HCT116 (cell line): ENCODE measurements around the gene LRRC3. TPM values are rescaled to one million over a fixed set of nuclear protein-coding genes. Genes with fewer than 3 reads are reported as not detected.

ENCODE experiments used
- ATAC-seq: fragments of 200-7000 bp; cut with Tn5 transposase; 2 replicates; pipeline ENCODE4 v1.9.1; 2020; ENCODE audit warnings: mild to moderate bottlenecking, moderate library complexity
- BruUV-seq: library from RNA; stranded (reverse); fragments of 400-500 nt; replicated peaks from 2 replicates; lab custom pipeline; 2021; lab: Mats Ljungman, UMichigan
- CTCF ChIA-PET: fragments of 300-600 bp; sonication (Branson Sonifier 250); formaldehyde crosslinking; loops from one replicate; lab custom pipeline; 2021; ENCODE audit warnings: antibody characterized with exemption; lab: Charles Lee
- POLR2A ChIA-PET: fragments of 300-600, 350-600 bp; sonication (Branson Sonifier 250); formaldehyde crosslinking; loops from one replicate; lab custom pipeline; 2021; ENCODE audit warnings: antibody characterized with exemption; lab: Charles Lee
- RAD21 ChIA-PET, 2 experiments: fragments of 300-600 bp; sonication (Branson Sonifier 250); formaldehyde crosslinking; loops; one replicate each; lab custom pipeline; 2023; ENCODE audit warnings: low total read pairs in 2 of 2; ENCODE audit not compliant: uncharacterized antibody in 2 of 2, unreplicated experiment in 2 of 2, low non-redundant PET in 1 of 2; lab: Charles Lee
- DNase-seq: peaks from one replicate; pipeline ENCODE4 v3.0.0-alpha.2; 2010; ENCODE audit warnings: low read depth, low spot score
- H2AFZ ChIP-seq: fragments of 200-600 bp; shearing (Covaris generic), sonication (generic); 2 replicates; pipeline ENCODE4 v1.6.1; 2017; ENCODE audit warnings: low read depth, mixed run types, mixed read lengths, antibody characterized with exemption, low read length; ENCODE audit not compliant: poor library complexity, severe bottlenecking
- H3K27ac ChIP-seq: 2 replicates; pipeline ENCODE4 v1.5.1; 2012; ENCODE audit warnings: low read depth, low read length
- H3K27me3 ChIP-seq: fragments of 200-600 bp; sonication (generic); 2 replicates; pipeline ENCODE4 v1.6.1; 2016; ENCODE audit warnings: mixed run types, low read length, mixed read lengths; ENCODE audit not compliant: insufficient read depth
- H3K36me3 ChIP-seq, 2 experiments: fragments of 200-500 bp in 1 of 2; fragments of 200-600 bp in 1 of 2; sonication (Bioruptor generic) in 1 of 2; sonication (generic) in 1 of 2; 2 replicates each; pipeline versions ENCODE4 v1.5.1 to v1.6.1; 2014 to 2016; ENCODE audit warnings: low read length in 2 of 2, inconsistent platforms in 1 of 2, mixed read lengths in 1 of 2, mixed run types in 1 of 2; ENCODE audit not compliant: insufficient read depth in 2 of 2, control insufficient read depth in 1 of 2
- H3K4me1 ChIP-seq, 2 experiments: fragments of 200-600 bp in 1 of 2; sonication (generic) in 1 of 2; 2 replicates each; pipeline versions ENCODE4 v1.5.1 to v1.6.1; 2012 to 2017; ENCODE audit warnings: low read length in 2 of 2, inconsistent platforms in 1 of 2, mild to moderate bottlenecking in 1 of 2, mixed read lengths in 1 of 2, mixed run types in 1 of 2, moderate library complexity in 1 of 2; ENCODE audit not compliant: insufficient read depth in 2 of 2, control insufficient read depth in 1 of 2
- H3K4me2 ChIP-seq: fragments of 200-600 bp; sonication (generic); 2 replicates; pipeline ENCODE4 v1.6.1; 2017; ENCODE audit warnings: mixed run types, low read length, mixed read lengths
- H3K4me3 ChIP-seq, 2 experiments: fragments of 200-600 bp in 1 of 2; sonication (generic) in 1 of 2; replicated peaks in 1 of 2; 2 replicates each; pipeline ENCODE4 v1.5.1; 2011 to 2016; ENCODE audit warnings: low read length in 2 of 2, control low read depth in 1 of 2, low read depth in 1 of 2, mild to moderate bottlenecking in 1 of 2, mixed read lengths in 1 of 2, mixed run types in 1 of 2
- H3K79me2 ChIP-seq: fragments of 200-600 bp; sonication (generic); 2 replicates; pipeline ENCODE4 v1.6.1; 2017; ENCODE audit warnings: mild to moderate bottlenecking, mixed run types, low read length, moderate library complexity, mixed read lengths; ENCODE audit not compliant: insufficient read depth
- H3K9ac ChIP-seq: fragments of 200-600 bp; sonication (generic); 2 replicates; pipeline ENCODE4 v1.6.1; 2016; ENCODE audit warnings: low read length, mixed read lengths
- H3K9me2 ChIP-seq: fragments of 200-600 bp; sonication (generic), shearing (Covaris generic); 2 replicates; pipeline ENCODE4 v1.6.1; 2017; ENCODE audit warnings: mixed run types, mild to moderate bottlenecking, moderate library complexity; ENCODE audit not compliant: insufficient read depth
- H3K9me3 ChIP-seq, 2 experiments: fragments of 200-500 bp in 1 of 2; fragments of 200-600 bp in 1 of 2; sonication (Bioruptor generic) in 1 of 2; sonication (generic) in 1 of 2; 2 replicates each; pipeline ENCODE4 v1.6.1; 2014 to 2017; ENCODE audit warnings: low read length in 2 of 2, mixed read lengths in 2 of 2, inconsistent platforms in 1 of 2, low read depth in 1 of 2, mild to moderate bottlenecking in 1 of 2, mixed run types in 1 of 2, moderate library complexity in 1 of 2; ENCODE audit not compliant: control insufficient read depth in 1 of 2, insufficient read depth in 1 of 2
- H4K20me1 ChIP-seq: fragments of 200-600 bp; sonication (generic), shearing (Covaris generic); 2 replicates; pipeline ENCODE4 v1.6.1; 2017; ENCODE audit warnings: mixed run types, mild to moderate bottlenecking, moderate library complexity; ENCODE audit not compliant: insufficient read depth
- CBX3 ChIP-seq: IDR thresholded peaks from 2 replicates; pipeline ENCODE4 v1.6.1; 2012; ENCODE audit warnings: low read depth
- CEBPB ChIP-seq: IDR thresholded peaks from 2 replicates; pipeline ENCODE4 v1.6.1; 2012; ENCODE audit warnings: low read depth
- ELF1 ChIP-seq: IDR thresholded peaks from 2 replicates; pipeline ENCODE4 v1.6.1; 2012; ENCODE audit warnings: low read depth, borderline replicate concordance
- EZH2phosphoT487 ChIP-seq: fragments of 200-600 bp; IDR thresholded peaks from 2 replicates; pipeline ENCODE4 v1.6.1; 2018; ENCODE audit warnings: antibody characterized with exemption, borderline replicate concordance
- POLR2AphosphoS5 ChIP-seq: IDR thresholded peaks from 2 replicates; pipeline ENCODE4 v1.6.1; 2011; ENCODE audit warnings: mild to moderate bottlenecking, low read depth, low read length, moderate library complexity
- RAD21 ChIP-seq: IDR thresholded peaks from 2 replicates; pipeline ENCODE4 v1.6.1; 2012; ENCODE audit warnings: low read depth, mild to moderate bottlenecking
- TCF7L2 ChIP-seq: IDR thresholded peaks from 2 replicates; pipeline ENCODE4 v1.7.0; 2011; ENCODE audit warnings: borderline replicate concordance, inconsistent platforms; ENCODE audit not compliant: insufficient read depth, insufficient read length; ENCODE audit errors: extremely low read depth
- ZFX ChIP-seq: fragments of 450-650 bp; IDR thresholded peaks from 2 replicates; pipeline ENCODE4 v1.6.1; 2017
- ZNF274 ChIP-seq: fragments of 200-500 bp; sonication (Bioruptor generic); IDR thresholded peaks from 2 replicates; pipeline ENCODE4 v1.6.1; 2014; ENCODE audit warnings: mild to moderate bottlenecking, low read depth, low read length, inconsistent platforms
- intact Hi-C: fragments of 100-400 bp; cut with micrococcal nuclease; formaldehyde crosslinking; loops from 2 replicates; pipeline ENCODE4 v1.10.0; 2022
- total RNA-seq: library from RNA; stranded (reverse); gene quantifications from one replicate; pipeline ENCODE4 v1.2.1, GENCODE V29; 2021; ENCODE audit not compliant: unreplicated experiment

Gene LRRC3
- total RNA-seq, 1 experiment from 2014 or later, result 7.5 TPM

DNA sequence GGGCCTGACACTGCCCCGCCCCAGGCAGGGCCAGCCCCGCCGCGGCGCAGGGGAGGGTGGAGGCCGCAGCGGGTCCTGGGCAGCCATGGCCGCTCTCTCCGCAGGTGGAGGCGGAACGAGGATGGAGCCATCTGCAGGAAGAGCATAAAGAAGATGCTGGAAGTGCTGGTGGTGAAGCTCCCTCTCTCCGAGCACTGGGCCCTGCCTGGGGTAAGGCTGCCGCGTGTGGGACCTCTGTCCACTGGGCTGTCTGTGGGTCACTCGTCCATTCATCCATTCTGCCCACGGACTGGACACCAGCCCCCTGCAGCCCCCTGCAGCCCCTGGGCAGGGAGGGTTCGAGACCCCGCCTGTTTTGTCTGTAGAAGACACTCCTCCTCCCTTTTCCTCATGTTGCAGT lies 18.4 kb upstream of the LRRC3 start:
- CTCF ChIA-PET, result no interaction called here
- Histone ChIP-seq H3K36me3 (peaks cover 2 to 16% of the 10 kb centered on the region in 2 experiments; a peak in 3 of 4 replicates), H3K27me3 (no peaks in the 10 kb centered on the region), H3K9me2 (no peaks in the 10 kb centered on the region), H3K4me1 (no peaks in the 10 kb centered on the region)
- TF ChIP-seq ZFX (no peak), ZNF274 (no peak), RAD21 (no peak), CEBPB (no peak), POLR2AphosphoS5 (no peak)
- TF ChIP-seq, all 23 proteins: peak for 0
- no peak overlapping the region for H3K27ac ChIP-seq
- no peak overlapping the region for H2AFZ ChIP-seq
- ChIA-PET POLR2A (no interaction called here), RAD21 (no interaction called here)
- no peak overlapping the region for H3K4me3 ChIP-seq
- H3K9ac ChIP-seq, result no peak overlapping the region
- intact Hi-C loops, result no loop called here
- no TSS peak for BruUV-seq
- peaks cover 17% of the 10 kb centered on the region for H3K79me2 ChIP-seq
- DNase-seq (no peak), ATAC-seq (no peak)
- no peak overlapping the region for H3K4me2 ChIP-seq
- no peaks in the 10 kb centered on the region for H3K9me3 ChIP-seq
- no peaks in the 10 kb centered on the region for H4K20me1 ChIP-seq

DNA sequence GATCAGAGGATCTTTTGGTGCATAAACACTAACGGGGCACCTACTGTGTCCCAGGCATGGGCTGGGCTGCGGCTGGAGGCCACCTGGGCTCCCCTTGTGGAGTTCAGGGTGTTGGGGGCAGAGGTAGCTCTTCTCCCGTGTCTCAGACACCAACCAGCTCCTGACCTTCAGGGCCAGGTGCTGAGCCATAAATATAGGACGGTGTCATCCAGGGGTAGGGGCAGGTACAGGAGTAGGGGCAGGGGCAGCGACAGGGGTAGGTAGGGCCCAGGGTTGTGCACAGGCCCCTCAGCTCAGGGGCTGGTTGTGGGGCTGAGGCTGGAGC lies 18.0 kb upstream of the LRRC3 start:
- H3K9me3 ChIP-seq, result no peaks in the 10 kb centered on the region
- ATAC-seq (no peak), DNase-seq (no peak)
- RAD21 ChIA-PET, result no interaction called here
- H3K79me2 ChIP-seq, result peaks cover 13% of the 10 kb centered on the region; the same call in 1 of the 2 replicates
- H2AFZ ChIP-seq, result no peak overlapping the region
- no peaks in the 10 kb centered on the region for H3K9me2 ChIP-seq
- H3K27ac ChIP-seq, result no peak overlapping the region
- no peak overlapping the region for H3K9ac ChIP-seq
- POLR2A ChIA-PET, result no interaction called here
- intact Hi-C loops, result no loop called here
- BruUV-seq, result no TSS peak
- H3K27me3 ChIP-seq, result no peaks in the 10 kb centered on the region
- H3K4me3 ChIP-seq, result no peak overlapping the region
- no peaks in the 10 kb centered on the region for H4K20me1 ChIP-seq
- CTCF ChIA-PET, result no interaction called here
- peaks cover 2 to 16% of the 10 kb centered on the region in 2 experiments; a peak in 3 of 4 replicates for H3K36me3 ChIP-seq
- TF ChIP-seq ELF1 (no peak), EZH2phosphoT487 (no peak), ZFX (no peak), TCF7L2 (no peak), CBX3 (no peak)
- no peaks in the 10 kb centered on the region for H3K4me1 ChIP-seq
- no peak overlapping the region for H3K4me2 ChIP-seq
